Activated B cell treated with CpG ODN at 0.5 μM for 24 hours (primary cell): Measurements from ENCODE around the gene MDP1. TPM values are rescaled to one million over a fixed set of nuclear protein-coding genes. Genes with fewer than 3 reads are reported as not detected.

ENCODE experiments used
- ATAC-seq: fragments of 200-7000 bp; cut with Tn5 transposase; one replicate; pipeline ENCODE4 v1.10.0; 2021; ENCODE audit warnings: low read depth, mild to moderate bottlenecking, moderate library complexity
- CTCF ChIA-PET: fragments of 350-600 bp; sonication (Branson Sonifier 250); formaldehyde crosslinking; loops from one replicate; lab custom pipeline; 2021; ENCODE audit warnings: antibody characterized with exemption; lab: Charles Lee
- POLR2A ChIA-PET: fragments of 350-600 bp; sonication (Branson Sonifier 250); formaldehyde crosslinking; loops from one replicate; lab custom pipeline; 2021; ENCODE audit warnings: antibody characterized with exemption; lab: Charles Lee
- DNase-seq: peaks from one replicate; pipeline ENCODE4 v3.0.0; 2022
- H3K27ac Mint-ChIP-seq: one replicate; pipeline ENCODE4 v1.8.0; 2020; ENCODE audit warnings: mixed read lengths
- H3K27me3 Mint-ChIP-seq: one replicate; pipeline ENCODE4 v1.8.0; 2021; ENCODE audit warnings: mixed read lengths
- H3K36me3 Mint-ChIP-seq: one replicate; pipeline ENCODE4 v1.8.0; 2021; ENCODE audit warnings: low read depth, mixed read lengths
- H3K4me1 Mint-ChIP-seq: one replicate; pipeline ENCODE4 v1.8.0; 2021; ENCODE audit warnings: mixed read lengths
- H3K4me3 Mint-ChIP-seq: one replicate; pipeline ENCODE4 v1.8.0; 2020; ENCODE audit warnings: mild to moderate bottlenecking, mixed read lengths
- H3K9me3 Mint-ChIP-seq: one replicate; pipeline ENCODE4 v1.8.0; 2020; ENCODE audit warnings: mixed read lengths
- intact Hi-C: fragments of 100-400 bp; cut with micrococcal nuclease; formaldehyde crosslinking; loops from one replicate; pipeline ENCODE4 v1.15.1; 2024
- total RNA-seq: library from RNA; stranded (reverse); gene quantifications from 2 replicates; pipeline ENCODE4 v1.2.3, GENCODE V29; 2022
- TF ChIP-seq, protein P1 (sequence below): fragments of 200-600 bp; IDR thresholded peaks from one replicate; pipeline ENCODE4 v1.8.0; 2022; ENCODE audit warnings: antibody characterized with exemption, mild to moderate bottlenecking

MDP1 gene
- total RNA-seq, 1 donor from 2014 or later = 16.3 TPM

- Mint-ChIP-seq H3K4me1 (peaks cover 51% of the 10 kb centered on the region), H3K27me3 (no peaks in the 10 kb centered on the region), H3K4me3 (peak overlapping the region; percentile 96), H3K27ac (peak overlapping the region; percentile 97), H3K9me3 (no peaks in the 10 kb centered on the region), H3K36me3 (peaks cover 40% of the 10 kb centered on the region)
- ATAC-seq (no peak), DNase-seq (no peak)
- ChIA-PET POLR2A (interaction anchor here (0.7 to 4.1 kb wide), 12 partner anchors 8 to 100 kb away, joined by 3 to 143 read pairs (median 14); partner anchors contain the start of genes CHMP4A, DCAF11, MDP1 and NRL), CTCF (interaction anchor here (1.9 kb wide), 1 partner anchor 46 kb away, joined by 10 read pairs; the partner anchor contains the start of gene TINF2)
- TF ChIP-seq, protein P1, sequence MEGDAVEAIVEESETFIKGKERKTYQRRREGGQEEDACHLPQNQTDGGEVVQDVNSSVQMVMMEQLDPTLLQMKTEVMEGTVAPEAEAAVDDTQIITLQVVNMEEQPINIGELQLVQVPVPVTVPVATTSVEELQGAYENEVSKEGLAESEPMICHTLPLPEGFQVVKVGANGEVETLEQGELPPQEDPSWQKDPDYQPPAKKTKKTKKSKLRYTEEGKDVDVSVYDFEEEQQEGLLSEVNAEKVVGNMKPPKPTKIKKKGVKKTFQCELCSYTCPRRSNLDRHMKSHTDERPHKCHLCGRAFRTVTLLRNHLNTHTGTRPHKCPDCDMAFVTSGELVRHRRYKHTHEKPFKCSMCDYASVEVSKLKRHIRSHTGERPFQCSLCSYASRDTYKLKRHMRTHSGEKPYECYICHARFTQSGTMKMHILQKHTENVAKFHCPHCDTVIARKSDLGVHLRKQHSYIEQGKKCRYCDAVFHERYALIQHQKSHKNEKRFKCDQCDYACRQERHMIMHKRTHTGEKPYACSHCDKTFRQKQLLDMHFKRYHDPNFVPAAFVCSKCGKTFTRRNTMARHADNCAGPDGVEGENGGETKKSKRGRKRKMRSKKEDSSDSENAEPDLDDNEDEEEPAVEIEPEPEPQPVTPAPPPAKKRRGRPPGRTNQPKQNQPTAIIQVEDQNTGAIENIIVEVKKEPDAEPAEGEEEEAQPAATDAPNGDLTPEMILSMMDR = no peak
- intact Hi-C loops = loop anchor here (5.0 kb wide), 1 partner anchor 235 kb away; no protein-coding TSS in a partner anchor
Observed at GRCh38 chr14:24197056-24197450, 18.8 kb downstream of the MDP1 start.

- H3K4me3 Mint-ChIP-seq = peak overlapping the region; percentile 96
- peak; percentile 13 for ATAC-seq
- intact Hi-C loops = loop anchor here (1.0 to 5.0 kb wide), 3 partner anchors 8 to 236 kb away; partner anchors contain the start of gene IPO4
- TF ChIP-seq, protein P1 = no peak
- POLR2A ChIA-PET = interaction anchor here (0.6 to 4.1 kb wide), 31 partner anchors 7 to 875 kb away, joined by 3 to 143 read pairs (median 5); partner anchors contain the start of genes CHMP4A, CIDEB, DCAF11 and EMC9
- peaks cover 41% of the 10 kb centered on the region for H3K36me3 Mint-ChIP-seq
- H3K27me3 Mint-ChIP-seq = no peaks in the 10 kb centered on the region
- DNase-seq = no peak
- peak overlapping the region; percentile 97 for H3K27ac Mint-ChIP-seq
- no peaks in the 10 kb centered on the region for H3K9me3 Mint-ChIP-seq
- peaks cover 50% of the 10 kb centered on the region for H3K4me1 Mint-ChIP-seq
- CTCF ChIA-PET = interaction anchor here (1.4 to 1.9 kb wide), 6 partner anchors 15 to 235 kb away, joined by 3 to 10 read pairs (median 6); partner anchors contain the start of genes IRF9, RABGGTA and TINF2
Observed at GRCh38 chr14:24196071-24197055, 19.5 kb downstream of the MDP1 start.

- ChIA-PET POLR2A (interaction anchor here (0.6 to 4.1 kb wide), 33 partner anchors 12 to 874 kb away, joined by 3 to 143 read pairs (median 5); partner anchors contain the start of genes CHMP4A, CIDEB, DCAF11 and EMC9), CTCF (interaction anchor here (1.4 to 1.9 kb wide), 6 partner anchors 16 to 236 kb away, joined by 3 to 10 read pairs (median 6); partner anchors contain the start of genes IRF9, RABGGTA and TINF2)
- Mint-ChIP-seq H3K27ac (peak within 1 kb of the TSS; percentile 97), H3K4me1 (peaks cover 48% of the 10 kb centered on the region), H3K36me3 (peaks cover 44% of the 10 kb centered on the region), H3K4me3 (peak within 1 kb of the TSS; percentile 96), H3K9me3 (no peaks in the 10 kb centered on the region), H3K27me3 (no peaks in the 10 kb centered on the region)
- ATAC-seq (peak; percentile 83), DNase-seq (peak; percentile 91)
- intact Hi-C loops = loop anchor here (1.0 to 5.0 kb wide), 8 partner anchors 7 to 237 kb away; partner anchors contain the start of genes CHMP4A, GMPR2, IPO4 and IRF9
- TF ChIP-seq, protein P1 = no peak
Observed at GRCh38 chr14:24195186-24196070, 20.4 kb downstream of the MDP1 start, which contains the start of gene TM9SF1. TM9SF1 (minus strand) TSS chr14:24195441; CDS start chr14:24195019, 422 bp downstream.

DNA sequence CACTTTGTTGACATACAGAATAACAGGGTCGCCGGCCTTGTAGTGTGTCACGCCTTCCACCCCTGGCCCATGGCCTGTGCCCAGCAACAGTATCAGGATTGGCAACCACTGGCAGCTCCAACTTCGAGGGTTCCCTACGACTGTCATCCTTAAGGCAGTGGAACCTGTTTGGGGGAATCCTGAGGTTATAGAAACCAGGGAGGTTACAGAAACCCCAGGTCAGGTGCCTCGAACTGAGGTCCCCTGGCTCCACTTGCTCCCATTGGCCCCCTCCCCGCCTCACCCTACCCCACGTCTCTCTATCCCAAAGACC lies 21.0 kb downstream of the MDP1 start:
- TF ChIP-seq, protein P1 = no peak
- Mint-ChIP-seq H3K4me3 (peak overlapping the region; percentile 96), H3K4me1 (peaks cover 48% of the 10 kb centered on the region), H3K36me3 (peaks cover 47% of the 10 kb centered on the region), H3K27ac (peak overlapping the region; percentile 97), H3K9me3 (no peaks in the 10 kb centered on the region), H3K27me3 (no peaks in the 10 kb centered on the region)
- ATAC-seq (no peak), DNase-seq (no peak)
- CTCF ChIA-PET = interaction anchor here (1.5 to 1.9 kb wide), 2 partner anchors 34 to 237 kb away, joined by 5 to 7 read pairs; partner anchors contain the start of gene IRF9
- POLR2A ChIA-PET = interaction anchor here (1.0 to 4.1 kb wide), 19 partner anchors 12 to 873 kb away, joined by 3 to 143 read pairs (median 11); partner anchors contain the start of genes CHMP4A, CIDEB, DCAF11 and EMC9
- intact Hi-C loops = loop anchor here (1.0 to 5.0 kb wide), 6 partner anchors 18 to 237 kb away; partner anchors contain the start of genes CHMP4A, GMPR2, IRF9 and NEDD8
